Osteoblast (primary cell): ENCODE measurements around the gene EP300. TPM values are rescaled to one million over a fixed set of nuclear protein-coding genes. Genes with fewer than 3 reads are reported as not detected.

Experiments
- DNase-seq: peaks from one replicate; pipeline ENCODE4 v3.0.0; 2011; ENCODE audit warnings: low spot score, mixed read lengths; ENCODE audit not compliant: insufficient read length; ENCODE audit errors: missing footprints
- H2AFZ ChIP-seq: 2 replicates; pipeline ENCODE4 v1.6.0; 2011; ENCODE audit warnings: mild to moderate bottlenecking, low read length
- H3K27ac ChIP-seq: 2 replicates; pipeline ENCODE4 v1.5.1; 2011; ENCODE audit warnings: mild to moderate bottlenecking, low read depth, low read length, moderate library complexity
- H3K27me3 ChIP-seq: 2 replicates; pipeline ENCODE4 v1.6.0; 2012; ENCODE audit warnings: mild to moderate bottlenecking, control low read depth, inconsistent platforms, low read length, moderate library complexity; ENCODE audit not compliant: insufficient read depth
- H3K36me3 ChIP-seq: 2 replicates; pipeline ENCODE4 v1.5.1; 2011; ENCODE audit warnings: mild to moderate bottlenecking, low read length, control low read depth, moderate library complexity; ENCODE audit not compliant: insufficient read depth
- H3K4me1 ChIP-seq: 2 replicates; pipeline ENCODE4 v1.5.1; 2011; ENCODE audit warnings: mild to moderate bottlenecking, low read length, control low read depth, moderate library complexity; ENCODE audit not compliant: insufficient read depth
- H3K4me2 ChIP-seq: 2 replicates; pipeline ENCODE4 v1.6.0; 2011; ENCODE audit warnings: mild to moderate bottlenecking, low read length; ENCODE audit not compliant: insufficient read depth
- H3K4me3 ChIP-seq: fragments of 200-600 bp; sonication (generic); 3 replicates; pipeline ENCODE4 v1.5.1; 2012; ENCODE audit warnings: mild to moderate bottlenecking, low read length, inconsistent platforms; ENCODE audit not compliant: insufficient read depth
- H3K79me2 ChIP-seq: 2 replicates; pipeline ENCODE4 v1.6.0; 2012; ENCODE audit warnings: mild to moderate bottlenecking, low read length, control low read depth, inconsistent platforms; ENCODE audit not compliant: insufficient read depth
- H3K9me3 ChIP-seq: 2 replicates; pipeline ENCODE4 v1.5.1; 2011; ENCODE audit warnings: low read depth, low read length, control low read depth
- H4K20me1 ChIP-seq: 2 replicates; pipeline ENCODE4 v1.6.0; 2012; ENCODE audit warnings: mild to moderate bottlenecking, low read length, control low read depth; ENCODE audit not compliant: insufficient read depth
- total RNA-seq: library from RNA; depleted of rRNA; stranded (reverse); fragments of >200 nt; gene quantifications from 2 replicates; pipeline ENCODE4 v1.2.3, GENCODE V29; 2012
- TF ChIP-seq, protein P1 (sequence below): IDR thresholded peaks from 2 replicates; pipeline ENCODE4 v1.5.1; 2011; ENCODE audit warnings: mild to moderate bottlenecking, low read depth, low read length, moderate library complexity; ENCODE audit errors: extremely low read depth

Gene EP300
- total RNA-seq, 1 donor: 67.7 TPM

DNA sequence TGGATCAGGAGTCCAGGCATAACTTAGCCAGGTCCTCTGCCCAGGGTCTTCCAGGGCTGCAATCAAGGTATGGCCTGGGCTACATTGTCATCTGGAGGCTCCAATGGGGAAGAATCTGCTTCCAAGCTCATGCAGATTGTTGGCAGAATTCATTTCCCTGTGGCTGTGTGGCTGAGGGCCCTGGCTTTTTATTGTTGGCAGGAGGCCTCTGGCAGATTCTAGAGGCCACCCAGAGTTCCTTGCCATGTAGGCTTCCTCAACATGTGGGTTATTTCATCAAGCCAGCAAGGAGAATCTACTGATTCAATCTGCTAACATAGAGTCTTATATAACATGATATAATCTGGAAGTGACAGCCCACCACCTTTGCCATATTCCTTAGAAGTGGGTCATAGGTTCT is 16.4 kb upstream of the EP300 start:
- Histone ChIP-seq H3K27ac (no peak overlapping the region), H3K9me3 (no peaks in the 10 kb centered on the region), H3K4me3 (no peak overlapping the region), H3K4me2 (no peak overlapping the region), H3K27me3 (peaks cover 5% of the 10 kb centered on the region), H3K36me3 (no peaks in the 10 kb centered on the region), H3K4me1 (no peaks in the 10 kb centered on the region), H4K20me1 (no peaks in the 10 kb centered on the region), H3K79me2 (no peaks in the 10 kb centered on the region), H2AFZ (no peak overlapping the region)
- no peak for DNase-seq
- TF ChIP-seq, protein P1, sequence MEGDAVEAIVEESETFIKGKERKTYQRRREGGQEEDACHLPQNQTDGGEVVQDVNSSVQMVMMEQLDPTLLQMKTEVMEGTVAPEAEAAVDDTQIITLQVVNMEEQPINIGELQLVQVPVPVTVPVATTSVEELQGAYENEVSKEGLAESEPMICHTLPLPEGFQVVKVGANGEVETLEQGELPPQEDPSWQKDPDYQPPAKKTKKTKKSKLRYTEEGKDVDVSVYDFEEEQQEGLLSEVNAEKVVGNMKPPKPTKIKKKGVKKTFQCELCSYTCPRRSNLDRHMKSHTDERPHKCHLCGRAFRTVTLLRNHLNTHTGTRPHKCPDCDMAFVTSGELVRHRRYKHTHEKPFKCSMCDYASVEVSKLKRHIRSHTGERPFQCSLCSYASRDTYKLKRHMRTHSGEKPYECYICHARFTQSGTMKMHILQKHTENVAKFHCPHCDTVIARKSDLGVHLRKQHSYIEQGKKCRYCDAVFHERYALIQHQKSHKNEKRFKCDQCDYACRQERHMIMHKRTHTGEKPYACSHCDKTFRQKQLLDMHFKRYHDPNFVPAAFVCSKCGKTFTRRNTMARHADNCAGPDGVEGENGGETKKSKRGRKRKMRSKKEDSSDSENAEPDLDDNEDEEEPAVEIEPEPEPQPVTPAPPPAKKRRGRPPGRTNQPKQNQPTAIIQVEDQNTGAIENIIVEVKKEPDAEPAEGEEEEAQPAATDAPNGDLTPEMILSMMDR: no peak

DNA sequence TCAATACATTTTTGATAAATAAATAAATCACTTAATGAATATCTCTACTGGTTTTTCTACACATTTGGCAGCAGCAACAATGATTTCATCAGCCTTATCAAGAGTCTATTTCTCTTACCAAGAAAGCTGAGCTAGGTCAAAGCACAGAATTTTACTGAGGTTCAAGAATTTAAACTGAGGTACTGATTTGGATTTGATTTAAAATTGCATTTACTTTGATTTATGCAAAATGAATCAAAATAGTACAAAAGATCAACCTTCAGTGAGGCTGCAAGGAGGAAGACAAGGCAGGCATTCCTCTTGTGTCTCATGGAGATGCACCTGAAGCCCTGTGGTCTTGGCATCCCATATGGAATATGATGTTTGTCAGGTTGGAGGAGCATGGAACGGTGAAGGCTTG is 15.5 kb upstream of the EP300 start:
- H3K9me3 ChIP-seq: no peaks in the 10 kb centered on the region
- no peaks in the 10 kb centered on the region for H3K79me2 ChIP-seq
- TF ChIP-seq, protein P1: no peak
- no peak overlapping the region for H3K27ac ChIP-seq
- H3K4me2 ChIP-seq: no peak overlapping the region
- H3K36me3 ChIP-seq: no peaks in the 10 kb centered on the region
- H2AFZ ChIP-seq: no peak overlapping the region
- peaks cover 5% of the 10 kb centered on the region for H3K27me3 ChIP-seq
- H4K20me1 ChIP-seq: no peaks in the 10 kb centered on the region
- no peak overlapping the region for H3K4me3 ChIP-seq
- DNase-seq: no peak
- H3K4me1 ChIP-seq: no peaks in the 10 kb centered on the region

DNA sequence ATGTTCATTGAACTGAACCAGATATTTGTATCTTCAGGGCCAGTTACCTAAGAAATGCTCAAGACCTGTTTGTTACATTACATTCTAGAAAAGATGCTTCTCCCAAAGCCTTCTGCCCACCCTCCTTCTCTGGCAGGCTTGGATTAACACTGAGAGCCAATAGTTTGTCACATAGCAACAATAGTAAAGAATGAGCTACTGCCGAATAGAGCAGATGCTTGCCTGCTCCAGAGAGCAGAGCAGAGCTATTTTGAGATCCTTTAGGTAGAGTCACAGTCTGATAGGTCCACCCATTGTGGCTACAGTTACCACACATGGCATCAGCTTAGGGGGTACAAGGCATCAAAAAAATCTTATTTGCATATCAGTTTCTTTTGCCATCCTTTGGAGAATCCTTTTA is 13.5 kb upstream of the EP300 start:
- no peaks in the 10 kb centered on the region for H4K20me1 ChIP-seq
- H3K4me3 ChIP-seq: no peak overlapping the region
- no peaks in the 10 kb centered on the region for H3K9me3 ChIP-seq
- no peaks in the 10 kb centered on the region for H3K79me2 ChIP-seq
- TF ChIP-seq, protein P1: no peak
- peaks cover 5% of the 10 kb centered on the region for H3K27me3 ChIP-seq
- no peak overlapping the region for H3K4me2 ChIP-seq
- no peaks in the 10 kb centered on the region for H3K4me1 ChIP-seq
- no peak overlapping the region for H2AFZ ChIP-seq
- no peak overlapping the region for H3K27ac ChIP-seq
- H3K36me3 ChIP-seq: no peaks in the 10 kb centered on the region
- DNase-seq: no peak

GRCh38 chr22:41085842-41086241 is 6.5 kb upstream of the EP300 start:
- TF ChIP-seq, protein P1: no peak

More at GRCh38 chr22:41085842-41086241, 6.5 kb upstream of the EP300 start:
- Histone ChIP-seq H3K9me3 (no peaks in the 10 kb centered on the region), H3K79me2 (no peaks in the 10 kb centered on the region), H4K20me1 (no peaks in the 10 kb centered on the region), H3K27ac (no peak overlapping the region), H2AFZ (no peak overlapping the region), H3K4me3 (no peak overlapping the region), H3K4me1 (peaks cover 2% of the 10 kb centered on the region), H3K27me3 (no peaks in the 10 kb centered on the region), H3K4me2 (no peak overlapping the region), H3K36me3 (no peaks in the 10 kb centered on the region)
- DNase-seq: no peak
